HCT116 (cell line): ENCODE data around the gene F2RL3. TPM values are rescaled to one million over a fixed set of nuclear protein-coding genes. Genes with fewer than 3 reads are reported as not detected.

Experiments
- ATAC-seq: fragments of 200-7000 bp; cut with Tn5 transposase; 2 replicates; pipeline ENCODE4 v1.9.1; 2020; ENCODE audit warnings: mild to moderate bottlenecking, moderate library complexity
- BruUV-seq: library from RNA; stranded (reverse); fragments of 400-500 nt; replicated peaks from 2 replicates; lab custom pipeline; 2021; lab: Mats Ljungman, UMichigan
- CTCF ChIA-PET: fragments of 300-600 bp; sonication (Branson Sonifier 250); formaldehyde crosslinking; loops from one replicate; lab custom pipeline; 2021; ENCODE audit warnings: antibody characterized with exemption; lab: Charles Lee
- POLR2A ChIA-PET: fragments of 300-600, 350-600 bp; sonication (Branson Sonifier 250); formaldehyde crosslinking; loops from one replicate; lab custom pipeline; 2021; ENCODE audit warnings: antibody characterized with exemption; lab: Charles Lee
- RAD21 ChIA-PET, 2 experiments: fragments of 300-600 bp; sonication (Branson Sonifier 250); formaldehyde crosslinking; loops; one replicate each; lab custom pipeline; 2023; ENCODE audit warnings: low total read pairs in 2 of 2; ENCODE audit not compliant: uncharacterized antibody in 2 of 2, unreplicated experiment in 2 of 2, low non-redundant PET in 1 of 2; lab: Charles Lee
- DNase-seq: peaks from one replicate; pipeline ENCODE4 v3.0.0-alpha.2; 2010; ENCODE audit warnings: low read depth, low spot score
- H2AFZ ChIP-seq: fragments of 200-600 bp; shearing (Covaris generic), sonication (generic); 2 replicates; pipeline ENCODE4 v1.6.1; 2017; ENCODE audit warnings: low read depth, mixed run types, mixed read lengths, antibody characterized with exemption, low read length; ENCODE audit not compliant: poor library complexity, severe bottlenecking
- H3K27ac ChIP-seq: 2 replicates; pipeline ENCODE4 v1.5.1; 2012; ENCODE audit warnings: low read depth, low read length
- H3K27me3 ChIP-seq: fragments of 200-600 bp; sonication (generic); 2 replicates; pipeline ENCODE4 v1.6.1; 2016; ENCODE audit warnings: mixed run types, low read length, mixed read lengths; ENCODE audit not compliant: insufficient read depth
- H3K36me3 ChIP-seq, 2 experiments: fragments of 200-500 bp in 1 of 2; fragments of 200-600 bp in 1 of 2; sonication (Bioruptor generic) in 1 of 2; sonication (generic) in 1 of 2; 2 replicates each; pipeline versions ENCODE4 v1.5.1 to v1.6.1; 2014 to 2016; ENCODE audit warnings: low read length in 2 of 2, inconsistent platforms in 1 of 2, mixed read lengths in 1 of 2, mixed run types in 1 of 2; ENCODE audit not compliant: insufficient read depth in 2 of 2, control insufficient read depth in 1 of 2
- H3K4me1 ChIP-seq, 2 experiments: fragments of 200-600 bp in 1 of 2; sonication (generic) in 1 of 2; 2 replicates each; pipeline versions ENCODE4 v1.5.1 to v1.6.1; 2012 to 2017; ENCODE audit warnings: low read length in 2 of 2, inconsistent platforms in 1 of 2, mild to moderate bottlenecking in 1 of 2, mixed read lengths in 1 of 2, mixed run types in 1 of 2, moderate library complexity in 1 of 2; ENCODE audit not compliant: insufficient read depth in 2 of 2, control insufficient read depth in 1 of 2
- H3K4me2 ChIP-seq: fragments of 200-600 bp; sonication (generic); 2 replicates; pipeline ENCODE4 v1.6.1; 2017; ENCODE audit warnings: mixed run types, low read length, mixed read lengths
- H3K4me3 ChIP-seq, 2 experiments: fragments of 200-600 bp in 1 of 2; sonication (generic) in 1 of 2; replicated peaks in 1 of 2; 2 replicates each; pipeline ENCODE4 v1.5.1; 2011 to 2016; ENCODE audit warnings: low read length in 2 of 2, control low read depth in 1 of 2, low read depth in 1 of 2, mild to moderate bottlenecking in 1 of 2, mixed read lengths in 1 of 2, mixed run types in 1 of 2
- H3K79me2 ChIP-seq: fragments of 200-600 bp; sonication (generic); 2 replicates; pipeline ENCODE4 v1.6.1; 2017; ENCODE audit warnings: mild to moderate bottlenecking, mixed run types, low read length, moderate library complexity, mixed read lengths; ENCODE audit not compliant: insufficient read depth
- H3K9ac ChIP-seq: fragments of 200-600 bp; sonication (generic); 2 replicates; pipeline ENCODE4 v1.6.1; 2016; ENCODE audit warnings: low read length, mixed read lengths
- H3K9me2 ChIP-seq: fragments of 200-600 bp; sonication (generic), shearing (Covaris generic); 2 replicates; pipeline ENCODE4 v1.6.1; 2017; ENCODE audit warnings: mixed run types, mild to moderate bottlenecking, moderate library complexity; ENCODE audit not compliant: insufficient read depth
- H3K9me3 ChIP-seq, 2 experiments: fragments of 200-500 bp in 1 of 2; fragments of 200-600 bp in 1 of 2; sonication (Bioruptor generic) in 1 of 2; sonication (generic) in 1 of 2; 2 replicates each; pipeline ENCODE4 v1.6.1; 2014 to 2017; ENCODE audit warnings: low read length in 2 of 2, mixed read lengths in 2 of 2, inconsistent platforms in 1 of 2, low read depth in 1 of 2, mild to moderate bottlenecking in 1 of 2, mixed run types in 1 of 2, moderate library complexity in 1 of 2; ENCODE audit not compliant: control insufficient read depth in 1 of 2, insufficient read depth in 1 of 2
- H4K20me1 ChIP-seq: fragments of 200-600 bp; sonication (generic), shearing (Covaris generic); 2 replicates; pipeline ENCODE4 v1.6.1; 2017; ENCODE audit warnings: mixed run types, mild to moderate bottlenecking, moderate library complexity; ENCODE audit not compliant: insufficient read depth
- EZH2 ChIP-seq: fragments of 200-600 bp; sonication (generic); IDR thresholded peaks from 2 replicates; pipeline ENCODE4 v1.6.1; 2017; ENCODE audit warnings: antibody characterized with exemption, mixed run types
- POLR2A ChIP-seq: IDR thresholded peaks from 2 replicates; pipeline ENCODE4 v1.7.0; 2011; ENCODE audit warnings: borderline replicate concordance; ENCODE audit not compliant: insufficient read depth, insufficient read length; ENCODE audit errors: extremely low read depth
- RAD21 ChIP-seq: IDR thresholded peaks from 2 replicates; pipeline ENCODE4 v1.6.1; 2012; ENCODE audit warnings: low read depth, mild to moderate bottlenecking
- REST ChIP-seq: IDR thresholded peaks from 2 replicates; pipeline ENCODE4 v1.6.1; 2012; ENCODE audit warnings: low read depth
- TCF7L2 ChIP-seq: IDR thresholded peaks from 2 replicates; pipeline ENCODE4 v1.7.0; 2011; ENCODE audit warnings: borderline replicate concordance, inconsistent platforms; ENCODE audit not compliant: insufficient read depth, insufficient read length; ENCODE audit errors: extremely low read depth
- intact Hi-C: fragments of 100-400 bp; cut with micrococcal nuclease; formaldehyde crosslinking; loops from 2 replicates; pipeline ENCODE4 v1.10.0; 2022
- total RNA-seq: library from RNA; stranded (reverse); gene quantifications from one replicate; pipeline ENCODE4 v1.2.1, GENCODE V29; 2021; ENCODE audit not compliant: unreplicated experiment

F2RL3 gene
- total RNA-seq, 1 experiment from 2014 or later, result 0.10 TPM

GRCh38 chr19:16893686-16893989 lies 4.8 kb downstream of the F2RL3 start:
- RAD21 ChIA-PET, result no interaction called here
- intact Hi-C loops, result no loop called here
- ATAC-seq, result no peak

More at GRCh38 chr19:16893686-16893989, 4.8 kb downstream of the F2RL3 start:
- no peaks in the 10 kb centered on the region for H3K9me3 ChIP-seq
- H2AFZ ChIP-seq, result no peak overlapping the region
- H3K9me2 ChIP-seq, result no peaks in the 10 kb centered on the region
- peaks cover 2 to 4% of the 10 kb centered on the region in 2 experiments; a peak in 2 of 4 replicates for H3K4me1 ChIP-seq
- no peak overlapping the region for H3K4me2 ChIP-seq
- no peaks in the 10 kb centered on the region for H3K79me2 ChIP-seq
- no peak overlapping the region for H3K9ac ChIP-seq
- ChIA-PET CTCF (no interaction called here), POLR2A (no interaction called here)
- H3K27ac ChIP-seq, result no peak overlapping the region
- no TSS peak for BruUV-seq
- no peaks in the 10 kb centered on the region for H3K36me3 ChIP-seq
- TF ChIP-seq EZH2, result no peak
- TF ChIP-seq POLR2A, result no peak
- TF ChIP-seq TCF7L2, result no peak
- no peak for TF ChIP-seq RAD21
- no peak for TF ChIP-seq REST
- H3K4me3 ChIP-seq, result no peak overlapping the region
- H4K20me1 ChIP-seq, result no peaks in the 10 kb centered on the region
- no peak for DNase-seq
- H3K27me3 ChIP-seq, result no peaks in the 10 kb centered on the region
